ES-I3 (cell line): ENCODE results near the gene PFKL.
A peak's percentile ranks its signal among the peaks of the same experiment; 100 is the strongest.

ENCODE experiments used
- H3K36me3 ChIP-seq: 2 replicates; pipeline ENCODE4 v1.6.1; 2013; ENCODE audit warnings: mild to moderate bottlenecking, low read length, control low read depth, moderate library complexity; ENCODE audit not compliant: insufficient read depth
- H3K4me1 ChIP-seq: 2 replicates; pipeline ENCODE4 v1.6.1; 2013; ENCODE audit warnings: mild to moderate bottlenecking, control low read depth, low read length; ENCODE audit not compliant: insufficient read depth
- H3K9ac ChIP-seq: 2 replicates; pipeline ENCODE4 v1.6.1; 2013; ENCODE audit warnings: low read depth, mild to moderate bottlenecking, low read length, moderate library complexity
- H3K9me3 ChIP-seq: 2 replicates; pipeline ENCODE4 v1.6.1; 2013; ENCODE audit warnings: mild to moderate bottlenecking, low read length, moderate library complexity; ENCODE audit not compliant: control insufficient read depth, insufficient read depth

PFKL gene

DNA sequence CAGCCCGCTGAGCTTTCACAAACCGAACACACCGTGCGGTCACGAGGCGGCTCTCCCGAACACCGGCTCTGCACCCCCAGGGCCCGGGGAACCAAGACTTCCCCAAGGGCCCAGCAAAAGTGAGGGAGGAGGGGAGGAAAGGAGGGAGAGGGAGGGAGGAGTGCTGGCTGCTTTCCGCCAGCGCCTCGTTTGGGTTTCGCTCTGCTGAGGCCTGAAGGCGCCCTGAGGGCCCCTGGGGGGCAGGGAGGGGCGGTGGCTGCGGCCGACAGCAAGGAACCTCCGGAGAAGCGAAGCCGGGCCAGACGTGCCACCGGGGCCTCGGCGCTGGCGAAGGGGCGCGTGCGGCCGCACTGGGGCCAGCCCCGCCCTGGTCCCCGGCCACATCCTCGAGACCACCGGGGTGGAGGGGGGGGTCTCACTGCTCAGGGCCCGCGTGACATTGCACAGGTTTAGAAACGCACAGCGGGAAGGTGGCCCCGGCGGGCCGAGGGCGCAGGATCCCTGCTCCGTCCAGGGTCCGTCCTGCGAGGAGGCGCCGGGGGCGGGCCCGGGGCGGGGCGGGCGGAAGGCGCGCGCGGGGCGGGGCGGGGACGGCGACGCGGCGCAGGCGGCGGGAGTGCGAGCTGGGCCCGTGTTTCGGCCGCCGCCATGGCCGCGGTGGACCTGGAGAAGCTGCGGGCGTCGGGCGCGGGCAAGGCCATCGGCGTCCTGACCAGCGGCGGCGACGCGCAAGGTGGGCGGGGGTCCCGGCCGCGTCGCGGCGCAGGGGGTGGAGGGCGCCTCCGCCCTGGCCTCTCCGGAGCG, at the start of gene PFKL:
TSS of gene PFKL (plus strand) at position 596 of the 804 bp plus-strand sequence. CDS start at position 649, 53 bp downstream.
- Histone ChIP-seq H3K9me3 (no peaks in the 10 kb centered on the region), H3K9ac (peak within 1 kb of the TSS; percentile 82), H3K36me3 (no peaks in the 10 kb centered on the region), H3K4me1 (no peaks in the 10 kb centered on the region; the same call in 1 of the 2 replicates)

DNA sequence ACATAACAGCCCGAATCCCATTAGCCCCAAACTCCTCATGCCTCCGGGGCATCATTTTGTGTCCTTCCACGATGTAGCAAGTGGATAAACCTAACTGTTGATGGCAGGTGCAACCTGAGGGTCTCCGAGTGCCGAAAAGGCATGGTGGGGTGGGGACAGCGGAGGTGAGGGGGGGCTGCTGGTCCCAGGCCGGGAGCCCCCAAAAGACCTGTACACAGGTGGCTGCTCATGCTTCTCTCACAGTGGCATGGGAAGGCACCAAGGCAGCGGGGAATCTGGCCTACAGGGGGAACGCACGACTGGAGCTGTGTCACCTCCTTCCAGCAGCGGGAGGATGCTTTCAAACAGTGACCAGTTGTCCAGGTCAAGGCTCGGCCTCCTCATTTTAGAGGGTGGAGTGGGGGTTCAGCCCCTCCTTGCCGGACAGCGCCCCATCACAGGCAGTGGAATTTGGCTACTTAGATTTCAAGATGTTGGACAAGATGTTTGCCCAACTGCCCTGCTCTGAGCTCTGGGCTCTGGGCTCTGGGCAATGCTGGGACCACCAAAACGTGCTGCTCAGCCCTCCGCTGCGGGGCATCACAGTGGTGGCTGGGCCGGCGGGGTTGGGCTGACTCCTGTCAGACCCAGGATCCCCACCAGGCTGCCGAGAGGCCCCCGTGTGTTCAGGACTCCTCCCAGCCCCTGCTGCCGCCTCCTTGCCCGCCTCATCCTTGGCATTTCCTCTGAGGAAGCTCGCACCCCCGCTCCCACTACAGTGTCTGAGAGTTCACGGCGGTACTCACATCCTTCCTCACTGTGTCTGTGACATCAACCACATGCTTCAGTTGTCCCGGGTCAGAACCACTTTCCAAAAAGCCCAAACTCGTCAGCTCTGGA, 45.8 kb upstream of the PFKL start:
- H3K4me1 ChIP-seq: no peaks in the 10 kb centered on the region
- no peak overlapping the region for H3K9ac ChIP-seq
- no peaks in the 10 kb centered on the region for H3K36me3 ChIP-seq
- no peaks in the 10 kb centered on the region for H3K9me3 ChIP-seq

DNA sequence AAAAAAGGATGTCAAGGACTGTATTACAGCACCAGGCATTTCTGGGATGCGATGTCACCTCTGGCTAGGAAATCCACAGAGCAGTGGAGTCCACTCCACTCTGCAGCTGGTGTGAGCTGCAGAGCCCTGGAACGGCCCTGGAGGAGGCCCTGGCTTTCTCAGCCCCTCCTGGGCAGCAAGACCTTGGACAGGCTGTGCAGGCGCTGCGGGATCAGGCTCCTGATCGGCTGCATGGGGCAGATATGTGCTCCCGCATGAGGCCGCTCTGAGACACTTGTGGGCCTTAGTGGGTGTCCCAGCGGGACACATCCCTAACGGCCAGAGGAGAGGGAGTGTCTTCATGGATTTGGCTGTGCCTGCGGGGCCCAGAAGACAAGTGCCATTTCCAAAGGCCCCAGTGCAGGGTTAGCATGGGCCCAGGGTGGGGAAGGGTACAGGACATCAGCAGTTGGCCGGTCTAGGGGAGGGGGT, 44.3 kb upstream of the PFKL start:
- Histone ChIP-seq H3K4me1 (no peaks in the 10 kb centered on the region), H3K9ac (no peak overlapping the region), H3K36me3 (no peaks in the 10 kb centered on the region), H3K9me3 (no peaks in the 10 kb centered on the region)

DNA sequence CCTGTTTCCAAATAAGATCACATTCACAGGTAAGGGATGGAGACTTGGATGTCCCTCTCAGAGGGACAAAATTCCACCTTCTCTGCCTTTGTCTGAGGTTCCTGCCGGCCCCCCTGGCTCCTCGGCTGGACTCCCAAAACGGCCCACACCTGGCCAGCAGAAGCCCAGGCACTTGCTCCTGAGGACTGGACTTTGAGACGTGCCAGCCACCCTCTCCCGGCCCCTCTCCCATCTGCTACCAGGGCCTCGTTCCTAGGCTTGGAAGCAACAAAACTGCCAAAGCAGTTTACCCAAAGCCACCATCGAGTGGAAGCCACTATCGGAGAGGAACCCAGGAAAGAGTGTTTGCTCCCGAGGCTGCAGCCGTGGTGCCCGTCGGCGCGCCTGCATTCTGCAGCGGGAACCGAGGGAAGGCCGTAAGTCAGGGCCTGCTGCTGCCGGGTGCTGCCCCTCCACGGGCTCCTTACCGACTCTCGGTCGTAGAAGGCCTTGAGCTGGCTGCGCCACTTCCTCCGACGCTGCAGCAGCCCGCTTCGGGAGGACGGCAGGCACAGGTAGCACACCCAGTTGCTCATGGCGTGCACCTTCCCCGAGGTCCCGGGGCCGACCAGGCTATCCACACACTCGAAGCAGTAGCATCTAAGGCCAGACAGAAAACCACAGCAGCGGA, 41.7 kb upstream of the PFKL start:
- Histone ChIP-seq H3K36me3 (no peaks in the 10 kb centered on the region), H3K9ac (no peak overlapping the region), H3K9me3 (no peaks in the 10 kb centered on the region), H3K4me1 (peaks cover 2% of the 10 kb centered on the region; the same call in 1 of the 2 replicates)

DNA sequence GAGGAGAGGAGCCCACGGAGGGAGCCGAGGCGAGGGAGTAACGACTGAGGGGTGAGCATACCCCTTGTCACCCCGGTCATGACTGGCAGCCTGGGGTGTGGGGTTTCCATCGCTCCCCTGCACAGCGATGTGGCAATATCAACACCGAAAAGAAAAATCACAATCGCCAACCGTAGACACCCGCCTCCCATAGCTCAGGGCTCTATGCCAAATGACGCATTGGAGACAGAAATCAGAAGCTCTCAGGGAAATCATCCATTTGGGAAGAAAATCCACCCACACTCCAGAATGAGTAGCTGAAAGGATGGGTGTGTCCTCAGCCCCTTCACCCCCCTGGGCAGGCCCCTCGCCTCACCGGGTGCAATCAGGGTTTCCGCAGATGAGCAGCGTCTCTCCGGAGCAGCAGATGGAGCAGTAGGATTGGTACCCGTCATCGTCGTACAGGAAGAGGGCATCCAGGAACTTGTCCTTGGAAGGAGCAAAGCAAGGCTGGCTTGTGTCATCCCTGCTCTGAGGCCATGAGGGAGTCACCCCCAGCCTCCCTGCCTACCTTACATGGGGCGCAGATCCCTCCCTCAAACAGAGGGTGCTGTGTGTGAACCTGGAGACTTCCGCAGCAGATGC, 40.7 kb upstream of the PFKL start:
- Histone ChIP-seq H3K36me3 (no peaks in the 10 kb centered on the region), H3K9ac (no peak overlapping the region), H3K4me1 (peaks cover 8% of the 10 kb centered on the region; the same call in 1 of the 2 replicates)

DNA sequence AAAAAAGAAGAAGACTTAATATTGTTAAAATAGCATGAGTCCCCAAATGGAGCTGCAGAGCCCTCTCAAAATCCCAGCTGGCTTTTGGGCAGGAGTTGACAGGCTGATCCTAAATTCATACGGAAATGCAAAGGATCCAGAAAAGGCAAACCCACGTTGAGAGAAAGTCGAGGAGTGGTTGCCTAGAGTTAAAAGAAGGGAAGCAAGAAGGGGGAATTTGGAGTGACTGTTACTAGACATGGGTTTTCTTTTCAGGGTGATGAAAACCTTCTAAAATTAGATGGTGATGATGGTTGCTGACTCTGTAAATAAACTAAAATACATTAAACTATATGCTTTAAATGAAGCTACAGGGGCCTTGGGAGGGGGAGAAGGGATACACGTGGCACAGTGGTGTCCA, 39.8 kb upstream of the PFKL start:
- Histone ChIP-seq H3K36me3 (no peaks in the 10 kb centered on the region), H3K9me3 (no peaks in the 10 kb centered on the region), H3K4me1 (peaks cover 8% of the 10 kb centered on the region; the same call in 1 of the 2 replicates), H3K9ac (no peak overlapping the region)

More for the DNA sequence above, 40.7 kb upstream of the PFKL start:
- no peaks in the 10 kb centered on the region for H3K9me3 ChIP-seq

DNA sequence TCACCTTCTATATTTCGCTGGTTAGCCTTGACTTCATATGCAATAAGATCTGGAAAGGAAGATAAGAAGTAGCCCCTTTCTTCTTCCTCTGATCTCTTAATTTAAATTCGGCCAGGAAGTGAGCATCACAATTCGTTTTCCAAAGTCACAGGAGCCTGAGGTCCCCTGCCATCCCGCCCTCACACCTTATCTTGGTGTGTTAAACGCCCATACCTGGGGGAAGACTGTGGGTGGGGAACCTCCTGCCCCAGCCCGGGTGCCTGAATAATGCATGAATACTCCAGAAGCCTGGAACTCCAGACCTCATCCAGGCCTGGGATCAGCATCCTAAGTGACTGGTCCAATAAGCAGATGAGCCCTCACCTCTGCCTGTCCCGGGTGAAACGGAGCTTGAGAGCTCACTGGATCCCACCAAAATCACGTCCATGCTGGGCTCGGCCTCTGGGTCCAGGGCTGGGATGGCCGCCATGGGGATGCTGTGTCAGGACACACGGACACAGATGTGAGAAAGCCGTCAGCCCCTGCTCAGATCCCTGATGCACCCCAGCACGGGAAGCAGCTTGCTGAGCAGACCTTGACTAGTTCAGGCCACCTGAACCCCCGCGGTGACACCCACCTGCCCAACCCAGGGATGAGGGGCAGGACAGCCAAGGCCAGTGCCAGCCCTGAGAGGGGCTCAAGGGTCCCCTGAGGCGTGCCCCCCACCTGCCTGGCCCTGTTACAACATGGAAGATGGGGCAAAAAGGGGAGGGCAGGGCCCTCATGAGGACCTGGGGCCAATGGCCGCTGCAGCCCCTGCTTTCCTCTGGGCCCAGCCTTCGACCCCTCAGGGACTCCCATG, 38.8 kb upstream of the PFKL start:
- H3K4me1 ChIP-seq: peaks cover 8% of the 10 kb centered on the region; the same call in 1 of the 2 replicates
- no peaks in the 10 kb centered on the region for H3K9me3 ChIP-seq
- H3K36me3 ChIP-seq: no peaks in the 10 kb centered on the region
- no peak overlapping the region; the same call in 1 of the 2 replicates for H3K9ac ChIP-seq

DNA sequence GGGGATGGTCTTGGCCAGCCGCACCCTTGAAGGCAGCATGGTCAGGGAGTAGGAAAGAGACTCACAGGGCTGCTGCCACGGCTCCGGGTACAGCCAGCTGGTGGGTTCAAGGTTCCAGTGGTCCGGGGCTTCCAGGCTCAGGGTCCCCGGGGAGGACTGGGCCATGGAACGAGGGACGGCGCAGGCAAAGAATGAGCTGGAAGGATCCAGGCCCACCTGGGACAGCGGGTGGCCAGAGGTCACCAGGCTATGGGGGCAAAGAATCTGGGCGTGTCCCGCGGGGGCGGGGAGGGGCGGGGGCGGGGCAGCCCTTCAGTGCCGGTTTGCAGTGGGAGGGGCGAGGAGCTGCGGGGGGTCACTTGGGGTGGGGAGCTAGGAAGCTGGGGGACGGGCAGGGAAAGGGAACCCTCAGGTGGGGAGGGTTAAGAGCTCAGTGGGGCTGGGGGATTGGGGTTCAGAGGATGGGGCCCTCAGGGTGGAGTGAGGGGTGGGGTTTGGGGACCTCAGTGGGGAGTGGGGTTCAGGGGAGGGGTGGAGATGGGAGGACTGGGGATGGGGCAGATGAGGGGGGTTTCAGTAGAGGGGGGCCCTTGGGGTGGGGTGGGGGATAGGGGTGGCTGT, 38.1 kb upstream of the PFKL start, which contains the start of gene DNMT3L:
TSS of gene DNMT3L (minus strand) at position 223 of the 621 bp plus-strand sequence. CDS start 638 bp downstream, outside the sequence.
- H3K9ac ChIP-seq: no peak within 1 kb of the TSS; the same call in 1 of the 2 replicates
- H3K4me1 ChIP-seq: peaks cover 8% of the 10 kb centered on the region; the same call in 1 of the 2 replicates
- H3K36me3 ChIP-seq: no peaks in the 10 kb centered on the region
- H3K9me3 ChIP-seq: no peaks in the 10 kb centered on the region

DNA sequence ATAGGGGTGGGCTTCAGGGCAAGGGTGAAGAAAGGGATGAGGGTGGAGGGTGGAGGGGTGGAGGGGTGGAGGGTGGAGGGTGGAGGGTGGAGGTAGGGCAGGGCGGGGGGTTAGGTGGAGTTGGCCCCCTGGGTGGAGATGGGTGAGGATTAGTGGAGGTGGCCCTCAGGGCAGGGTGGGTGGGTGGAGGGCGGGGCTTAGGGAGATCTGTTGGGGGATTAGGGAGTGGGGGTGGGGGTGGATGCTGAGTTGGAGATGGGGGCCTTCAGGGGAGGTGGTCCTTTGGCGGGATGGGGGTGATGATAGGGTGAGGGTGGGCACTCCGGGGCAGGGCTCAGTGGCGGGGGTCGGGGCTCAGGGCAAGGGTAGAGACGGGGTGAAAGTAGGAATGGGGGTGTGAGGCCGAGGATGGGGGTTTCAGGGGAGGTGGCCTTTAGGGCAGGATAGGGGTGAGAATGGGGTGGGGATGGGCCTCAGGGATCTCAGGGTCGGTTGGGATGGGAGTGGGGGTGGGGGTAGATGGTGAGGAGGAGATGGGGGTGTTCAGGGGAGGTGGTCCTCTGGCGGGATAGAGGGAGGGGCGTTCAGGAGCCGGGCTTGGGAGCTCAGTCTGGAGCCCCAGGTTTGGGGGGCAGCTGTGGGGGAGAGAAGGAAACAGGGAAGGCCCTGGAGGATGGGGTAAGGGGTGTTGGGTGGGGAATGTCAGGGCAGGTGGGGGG, 37.4 kb upstream of the PFKL start:
- peaks cover 8% of the 10 kb centered on the region; the same call in 1 of the 2 replicates for H3K4me1 ChIP-seq
- no peaks in the 10 kb centered on the region for H3K36me3 ChIP-seq
- H3K9ac ChIP-seq: no peak overlapping the region
- no peaks in the 10 kb centered on the region for H3K9me3 ChIP-seq

DNA sequence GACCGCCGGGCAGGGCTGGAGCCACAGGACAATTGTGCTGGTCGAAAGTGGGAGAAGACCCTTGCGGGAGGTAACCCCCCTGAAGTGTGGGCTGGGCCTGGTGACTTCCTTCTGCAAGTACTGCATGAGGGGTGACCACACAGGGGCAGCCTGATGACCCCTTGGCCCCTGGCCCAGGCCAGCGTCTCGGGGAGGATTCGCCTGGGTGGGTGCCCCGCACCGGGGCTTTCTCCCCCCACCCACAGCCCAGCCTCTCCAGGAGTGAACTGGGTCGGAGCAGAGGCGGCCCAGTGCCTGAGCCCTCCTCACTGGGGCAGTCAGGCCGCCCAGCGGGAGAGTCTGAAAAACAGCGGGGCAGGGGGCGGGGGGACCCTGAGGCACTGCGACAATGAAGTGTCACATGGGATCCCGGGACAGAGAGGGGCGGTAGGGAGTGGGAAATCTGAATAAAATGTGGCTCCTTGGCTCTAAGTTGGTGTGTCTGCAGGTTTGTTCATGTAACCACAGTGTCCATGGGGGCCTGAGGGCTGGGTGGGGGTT, 36.6 kb upstream of the PFKL start:
- H3K9ac ChIP-seq: peak overlapping the region; percentile 37; the same call in 1 of the 2 replicates
- peaks cover 8% of the 10 kb centered on the region; the same call in 1 of the 2 replicates for H3K4me1 ChIP-seq
- no peaks in the 10 kb centered on the region for H3K9me3 ChIP-seq
- no peaks in the 10 kb centered on the region for H3K36me3 ChIP-seq

DNA sequence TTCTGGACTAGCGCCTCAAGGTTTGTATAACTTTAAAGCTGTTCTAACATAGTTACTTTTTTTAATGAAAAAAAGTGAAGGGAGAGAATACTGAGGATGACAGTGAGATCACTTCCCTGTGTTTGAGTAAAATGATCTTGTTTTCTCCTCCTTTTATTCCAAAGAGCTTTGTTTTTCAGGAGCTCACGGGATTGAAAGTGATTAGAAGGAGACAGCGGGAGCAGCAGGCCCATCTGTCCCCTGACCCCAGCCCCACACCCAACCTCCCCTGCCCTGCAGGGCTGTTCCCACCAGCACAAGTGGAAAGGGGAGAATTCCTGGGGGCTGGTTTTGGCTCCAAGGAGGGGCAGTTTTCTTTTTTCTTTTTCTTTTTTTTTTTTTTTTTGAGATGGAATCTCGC, 36.1 kb upstream of the PFKL start:
- peaks cover 8% of the 10 kb centered on the region; the same call in 1 of the 2 replicates for H3K4me1 ChIP-seq
- no peaks in the 10 kb centered on the region for H3K9me3 ChIP-seq
- 0 out of 2 replicates have a peak overlapping the region, but pooled peaks have one; percentile 37 for H3K9ac ChIP-seq
- no peaks in the 10 kb centered on the region for H3K36me3 ChIP-seq

DNA sequence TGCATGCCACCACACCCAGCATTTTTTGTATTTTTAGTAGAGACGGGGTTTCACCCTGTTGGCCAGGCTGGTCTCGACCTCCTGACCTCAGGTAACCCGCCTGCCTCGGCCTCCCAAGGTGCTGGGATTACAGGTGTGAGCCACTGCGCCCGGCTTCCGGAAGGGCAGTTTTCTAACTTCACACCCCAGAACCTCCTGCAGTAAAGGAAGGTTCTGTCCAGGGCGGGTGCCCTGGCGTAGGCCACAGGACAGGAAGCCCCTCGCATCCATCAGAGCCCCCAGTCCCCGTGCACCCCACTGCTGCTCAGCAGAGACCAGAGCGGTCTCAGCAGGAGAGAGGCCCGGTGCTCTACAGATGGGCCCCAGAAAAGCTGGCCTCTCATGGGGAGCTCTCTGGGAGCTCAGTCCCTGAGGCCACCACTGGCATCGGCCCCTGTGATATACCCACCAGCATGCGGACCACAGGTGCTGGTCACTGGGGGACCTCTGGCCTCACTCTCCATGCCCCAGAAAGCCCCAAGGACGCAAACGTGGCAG, 34.1 kb upstream of the PFKL start:
- H3K36me3 ChIP-seq: no peaks in the 10 kb centered on the region
- H3K9me3 ChIP-seq: no peaks in the 10 kb centered on the region
- H3K4me1 ChIP-seq: peaks cover 8% of the 10 kb centered on the region; the same call in 1 of the 2 replicates
- no peak overlapping the region for H3K9ac ChIP-seq
